GM19328 (cell line): ENCODE data around the gene DDX1.

Source experiments
- ATAC-seq: cut with Tn5 transposase; IDR thresholded peaks from one replicate; pipeline ENCODE4 v1.9.1; 2021; ENCODE audit warnings: mild to moderate bottlenecking, moderate library complexity; ENCODE audit not compliant: unreplicated experiment

DDX1 gene

GRCh38 chr2:15658911-15659310 lies 67.2 kb downstream of the DDX1 start:
- ATAC-seq = no peak

- ATAC-seq = no peak
These were observed 69.0 kb downstream of the DDX1 start for GRCh38 chr2:15660491-15661294.

DNA sequence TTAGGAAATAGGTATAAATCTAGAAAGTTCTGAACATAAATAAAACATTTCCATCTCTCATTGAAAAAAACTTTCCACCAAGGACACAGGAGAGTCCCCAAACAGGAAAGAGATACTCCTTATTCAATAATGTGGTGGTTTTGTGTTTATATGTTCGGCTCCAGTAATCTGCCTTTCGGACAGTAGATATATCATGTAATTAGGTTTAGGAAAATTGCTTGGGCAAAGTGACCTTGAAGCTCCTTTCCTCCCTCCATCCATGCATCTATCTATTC lies 69.6 kb downstream of the DDX1 start:
- ATAC-seq = no peak

GRCh38 chr2:15662026-15662425 lies 70.4 kb downstream of the DDX1 start:
- no peak for ATAC-seq

DNA sequence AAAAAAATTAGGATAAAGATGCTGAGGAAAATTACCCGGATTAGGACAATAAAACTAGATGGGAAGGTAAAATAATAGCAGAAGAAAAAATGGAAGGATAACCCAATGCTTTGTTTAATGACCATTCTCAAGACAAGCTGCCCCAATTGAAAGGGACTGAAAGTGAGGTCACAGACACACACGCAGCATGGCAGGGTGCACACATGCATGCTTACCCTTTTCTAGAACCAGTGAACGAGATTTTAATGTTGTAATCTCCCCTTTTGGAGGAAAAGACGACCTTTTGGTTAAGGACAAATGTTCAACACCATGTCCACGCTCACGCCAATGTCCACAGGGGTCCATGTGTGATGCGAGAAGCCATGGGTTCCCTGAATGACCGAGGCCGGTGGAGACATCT lies 70.9 kb downstream of the DDX1 start:
- no peak for ATAC-seq

DNA sequence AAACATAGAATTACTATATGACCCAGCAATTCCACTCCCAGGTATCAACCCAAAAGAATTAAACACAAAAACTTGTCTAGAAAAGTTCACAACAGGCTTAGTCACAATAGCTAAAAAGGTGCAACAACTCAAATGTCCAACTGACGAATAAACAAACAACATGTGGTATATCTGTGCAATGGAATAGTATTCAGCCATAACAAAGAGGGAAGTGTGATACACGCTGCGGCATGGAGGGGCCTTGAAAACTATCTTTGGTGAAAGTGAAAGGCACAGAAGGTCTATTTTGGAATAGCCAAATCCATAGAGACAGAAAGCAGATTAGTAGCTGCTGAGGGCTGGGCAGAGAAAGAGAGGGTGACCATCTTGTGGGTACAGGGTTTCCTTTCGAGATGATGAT lies 72.1 kb downstream of the DDX1 start:
- ATAC-seq = no peak

DNA sequence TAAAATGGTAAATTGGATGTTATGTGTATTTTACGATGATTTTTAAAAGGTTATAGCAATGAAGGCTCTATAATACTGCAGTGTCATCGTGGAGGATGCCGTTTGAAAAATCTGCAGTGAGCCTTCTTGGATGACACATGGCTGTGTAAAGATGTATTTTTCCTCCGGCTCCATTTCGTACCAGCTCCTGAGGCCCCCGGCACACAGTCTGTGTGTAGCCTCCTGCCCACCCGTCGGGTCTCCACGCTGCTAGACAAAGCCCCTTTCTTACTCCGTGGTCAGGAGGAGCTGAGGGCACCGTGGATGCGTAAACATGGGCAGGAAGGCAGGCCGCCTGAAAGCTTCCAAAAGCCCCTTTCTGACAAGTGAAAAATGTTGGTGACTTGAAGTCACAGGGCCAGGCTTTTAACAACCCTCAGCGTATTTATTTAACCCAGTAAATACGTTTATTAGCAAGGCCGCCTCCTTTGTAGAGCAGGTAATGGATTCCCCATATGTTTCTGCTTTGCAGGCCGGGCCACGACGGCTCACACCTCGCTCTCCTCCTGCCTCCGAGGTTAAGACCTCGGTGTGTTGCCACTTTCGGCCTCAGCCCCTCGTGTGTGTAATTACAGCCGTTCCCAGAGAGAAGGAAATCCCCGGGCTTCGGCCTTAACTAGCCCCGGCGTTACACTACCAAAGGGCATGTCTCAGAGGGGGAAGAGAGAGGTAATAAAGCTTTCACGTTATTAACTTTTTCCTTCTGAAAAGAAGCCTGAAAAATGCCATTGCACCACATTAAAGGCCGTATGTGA lies 72.8 kb downstream of the DDX1 start:
- ATAC-seq = no peak

DNA sequence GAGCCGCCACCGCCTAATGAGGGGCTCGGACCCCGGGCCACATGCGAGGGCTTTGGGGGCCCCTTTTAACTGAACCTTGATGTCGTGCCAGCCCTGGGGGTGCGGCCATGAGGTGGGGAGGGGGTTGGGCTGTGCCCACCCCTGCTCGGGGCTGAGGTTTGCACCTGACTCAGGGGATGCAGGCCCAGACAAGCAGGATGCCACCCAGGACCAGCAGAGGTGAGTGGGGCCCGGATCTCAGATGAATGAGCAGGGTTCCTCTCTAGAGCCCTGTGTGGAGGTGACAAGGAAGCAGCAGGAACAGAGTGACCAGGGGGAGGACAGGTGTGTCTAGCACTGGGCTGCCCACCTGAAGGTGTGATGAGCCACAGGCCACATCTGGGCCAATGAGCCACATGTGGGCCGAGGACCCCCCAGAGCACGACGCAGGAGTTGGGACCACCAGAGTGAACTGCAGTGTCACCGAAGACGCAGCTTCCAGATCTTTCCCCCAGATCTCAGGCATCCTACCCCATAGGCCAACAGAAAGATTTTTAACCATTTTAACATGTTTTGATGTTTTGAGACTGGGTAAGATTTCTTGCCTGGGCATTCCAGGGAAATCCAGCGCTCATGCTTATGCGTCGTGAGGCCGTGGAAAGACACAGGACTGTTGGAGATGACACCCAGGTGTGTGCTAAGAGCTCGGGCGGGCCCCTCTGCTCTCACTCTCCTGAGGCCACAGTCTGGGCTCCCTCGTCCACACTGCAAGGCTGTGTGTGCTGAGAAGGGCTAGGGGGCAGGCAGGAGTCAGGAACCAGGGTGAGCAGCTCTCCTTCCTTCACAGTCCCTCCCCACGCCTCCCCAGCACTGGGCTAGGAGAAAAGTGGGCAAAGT lies 73.6 kb downstream of the DDX1 start:
- ATAC-seq = no peak

- ATAC-seq = no peak
These were observed 74.3 kb downstream of the DDX1 start for GRCh38 chr2:15665943-15666460.

- ATAC-seq = no peak
These were observed 75.5 kb downstream of the DDX1 start for GRCh38 chr2:15666861-15667808.

GRCh38 chr2:15667809-15668556 lies 76.3 kb downstream of the DDX1 start:
- no peak for ATAC-seq

DNA sequence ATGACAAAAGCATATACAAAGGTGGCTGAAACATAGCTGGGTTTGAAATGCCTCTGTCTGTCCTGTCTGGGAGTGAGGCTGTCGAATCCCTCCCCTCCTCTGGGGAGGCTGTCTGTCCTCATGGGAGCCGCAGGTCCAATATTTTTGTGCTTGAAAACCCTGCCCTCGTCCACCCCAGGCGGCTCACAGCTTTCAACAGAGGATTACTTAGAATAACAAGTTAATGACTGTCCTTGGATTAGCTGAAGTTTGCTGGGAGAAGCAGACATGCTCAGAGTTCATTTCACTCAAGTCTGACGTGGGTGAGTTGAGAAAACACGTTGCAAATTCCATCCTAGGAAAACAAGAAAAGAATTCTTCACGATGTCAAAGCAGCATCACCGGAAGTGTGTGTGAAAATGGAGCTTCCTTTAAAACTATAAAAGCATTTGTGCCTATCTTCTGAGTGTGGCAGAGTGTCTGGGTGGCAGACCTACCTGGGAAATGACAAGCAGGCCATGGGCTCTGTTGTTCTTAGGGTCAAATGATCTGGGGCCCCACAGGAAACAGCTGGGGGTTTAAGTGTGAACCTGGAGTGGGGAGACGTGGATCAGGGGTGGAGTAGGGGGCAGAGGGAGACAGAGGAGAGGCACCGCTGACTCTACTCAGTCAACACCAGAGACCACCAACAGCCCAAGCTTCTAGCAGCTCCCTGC lies 77.1 kb downstream of the DDX1 start:
- ATAC-seq = no peak

GRCh38 chr2:15669375-15669910 lies 77.8 kb downstream of the DDX1 start:
- ATAC-seq = no peak

DNA sequence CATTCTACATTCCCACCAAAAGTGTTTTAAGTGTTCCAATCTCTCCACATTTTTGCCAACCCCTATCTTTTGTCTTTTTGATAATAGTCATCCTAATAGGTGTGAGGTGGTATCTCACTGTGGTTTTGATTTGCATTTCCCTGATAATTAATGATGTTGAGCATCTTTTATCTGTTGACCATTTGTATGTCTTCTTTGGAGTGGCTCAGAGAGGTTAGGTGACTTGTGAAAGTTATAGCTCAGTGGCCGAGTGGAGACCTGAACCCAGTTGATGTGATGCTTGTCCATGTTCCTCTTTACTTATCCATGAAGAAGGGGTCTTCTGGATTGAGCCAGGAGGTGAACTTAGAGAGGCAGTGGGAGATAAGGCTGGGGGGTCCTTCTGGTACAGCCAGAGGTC lies 78.8 kb downstream of the DDX1 start:
- ATAC-seq = no peak

DNA sequence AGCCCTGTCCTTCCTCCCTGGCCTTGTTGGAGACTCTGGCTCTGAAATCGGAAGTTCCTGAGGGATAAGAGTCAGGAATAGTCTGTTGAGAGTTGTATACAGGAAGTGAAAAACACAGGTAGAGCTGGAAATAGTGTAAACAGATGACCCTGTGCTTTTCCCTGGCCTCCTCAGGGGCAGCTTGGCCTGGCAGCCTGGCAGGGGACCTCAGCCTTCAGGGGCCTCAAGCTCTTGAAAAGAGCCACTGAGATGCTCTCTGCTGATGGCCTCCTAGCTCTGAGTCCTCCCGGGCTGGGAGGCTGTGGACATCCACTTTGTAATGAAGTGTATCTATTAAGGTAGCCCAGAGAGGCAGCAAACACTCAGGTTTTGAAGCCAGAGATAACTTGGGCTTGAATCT lies 79.3 kb downstream of the DDX1 start:
- ATAC-seq = no peak

DNA sequence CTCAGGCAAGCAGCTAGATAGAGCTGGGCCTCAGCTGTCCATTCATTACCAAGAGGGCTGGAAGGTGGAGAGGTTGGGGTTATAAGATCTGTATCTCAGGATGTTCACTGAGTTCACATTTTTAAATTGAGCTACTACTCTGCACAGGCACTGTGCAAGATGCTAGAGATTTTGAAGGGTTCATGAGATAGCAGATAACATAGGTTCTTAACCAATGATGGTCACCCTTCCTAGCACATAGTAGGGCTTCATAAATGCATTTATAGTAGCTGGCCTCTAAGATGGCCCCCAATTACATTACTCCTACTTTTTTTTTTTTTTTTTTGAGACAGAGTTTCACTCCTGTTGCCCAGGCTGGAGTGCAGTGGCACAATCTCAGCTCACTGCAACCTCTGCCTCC lies 79.7 kb downstream of the DDX1 start:
- ATAC-seq = no peak

- no peak for ATAC-seq
These were observed 80.5 kb downstream of the DDX1 start for GRCh38 chr2:15671842-15672815.
